HepG2 (cell line): ENCODE data around the gene MICAL3. TPM values are rescaled to one million over a fixed set of nuclear protein-coding genes. Genes with fewer than 3 reads are reported as not detected.

Source experiments
- CBFB ChIP-seq: sonication (generic); formaldehyde crosslinking; IDR thresholded peaks from 2 replicates; pipeline ENCODE4 v1.4.0; 2020; ENCODE audit warnings: missing genetic modification reagents
- CHCHD3 ChIP-seq: sonication (generic); formaldehyde crosslinking; IDR thresholded peaks from 2 replicates; pipeline ENCODE4 v1.8.0; 2022; ENCODE audit warnings: mild to moderate bottlenecking, missing genetic modification reagents, moderate library complexity
- DNMT1 ChIP-seq: sonication (generic); formaldehyde crosslinking; IDR thresholded peaks from 2 replicates; pipeline ENCODE4 v1.5.1; 2020; ENCODE audit warnings: mild to moderate bottlenecking, missing genetic modification reagents
- FOXM1 ChIP-seq: sonication (generic); formaldehyde crosslinking; IDR thresholded peaks from 2 replicates; pipeline ENCODE4 v1.5.0; 2020; ENCODE audit warnings: missing genetic modification reagents
- GPN1 ChIP-seq: sonication (generic); formaldehyde crosslinking; IDR thresholded peaks from 2 replicates; pipeline ENCODE4 v1.5.1; 2020; ENCODE audit warnings: missing genetic modification reagents, borderline replicate concordance
- MIER3 ChIP-seq: IDR thresholded peaks from 2 replicates; pipeline ENCODE4 v1.6.1; 2016; ENCODE audit warnings: missing compliant biosample characterization, borderline replicate concordance
- MLLT10 ChIP-seq: sonication (generic); formaldehyde crosslinking; IDR thresholded peaks from 2 replicates; pipeline ENCODE4 v1.4.0; 2020; ENCODE audit warnings: missing genetic modification reagents
- MXD4 ChIP-seq: IDR thresholded peaks from 2 replicates; pipeline ENCODE4 v1.6.1; 2016; ENCODE audit warnings: mild to moderate bottlenecking, missing biosample characterization, missing genetic modification reagents
- NFRKB ChIP-seq: fragments of 450-650 bp; IDR thresholded peaks from 2 replicates; pipeline ENCODE4 v1.6.1; 2017
- RNF2 ChIP-seq: fragments of 450-650 bp; conservative IDR thresholded peaks from 2 replicates; pipeline ENCODE4 v1.6.1; 2016; ENCODE audit warnings: low read depth
- SMC3 ChIP-seq: IDR thresholded peaks from 2 replicates; pipeline ENCODE4 v1.6.1; 2011; ENCODE audit warnings: low read length, improper control_type of control experiment
- TP53 ChIP-seq: sonication (generic); formaldehyde crosslinking; conservative IDR thresholded peaks from 2 replicates; pipeline ENCODE4 v1.4.0; 2020; ENCODE audit warnings: missing genetic modification reagents
- ZC3H13 ChIP-seq: sonication (generic); formaldehyde crosslinking; IDR thresholded peaks from 2 replicates; pipeline ENCODE4 v1.8.1; 2023; ENCODE audit warnings: mild to moderate bottlenecking, missing genetic modification reagents, moderate library complexity
- ZKSCAN5 ChIP-seq: sonication (generic); formaldehyde crosslinking; IDR thresholded peaks from 2 replicates; pipeline ENCODE4 v1.5.1; 2020; ENCODE audit warnings: mild to moderate bottlenecking, missing genetic modification reagents
- ZNF136 ChIP-seq: sonication (generic); formaldehyde crosslinking; IDR thresholded peaks from 2 replicates; pipeline ENCODE4 v1.8.1; 2022; ENCODE audit warnings: low read depth, mild to moderate bottlenecking, moderate library complexity, missing genetic modification reagents
- ZNF546 ChIP-seq: sonication (generic); formaldehyde crosslinking; conservative IDR thresholded peaks from 2 replicates; pipeline ENCODE4 v1.8.1; 2023; ENCODE audit warnings: mild to moderate bottlenecking, missing genetic modification reagents
- ZNF674 ChIP-seq: sonication (generic); formaldehyde crosslinking; IDR thresholded peaks from 2 replicates; pipeline ENCODE4 v1.5.0; 2020; ENCODE audit warnings: low read depth, mild to moderate bottlenecking, missing genetic modification reagents
- ZNF839 ChIP-seq: sonication (generic); formaldehyde crosslinking; IDR thresholded peaks from 2 replicates; pipeline ENCODE4 v1.4.0; 2020; ENCODE audit warnings: missing genetic modification reagents, mild to moderate bottlenecking, borderline replicate concordance
- ZSCAN31 ChIP-seq: sonication (generic); formaldehyde crosslinking; IDR thresholded peaks from 2 replicates; pipeline ENCODE4 v1.5.0; 2020; ENCODE audit warnings: low read depth, mild to moderate bottlenecking, missing genetic modification reagents
- polyA plus RNA-seq, 8 experiments: library from polyadenylated mRNA; depleted of rRNA in 3 of 8; stranded (reverse) in 7 of 8; unstranded in 1 of 8; fragments of >200 nt; fragmentation: Illumina TruSeq in 4 of 8; extraction: Trizol in 4 of 8; gene quantifications; 2 replicates each; pipeline versions ENCODE4 v1.2.1 to v1.2.3, GENCODE V29; 2011 to 2016; ENCODE audit warnings: low read depth in 4 of 8, missing spikeins in 1 of 8, mixed read lengths in 1 of 8; ENCODE audit not compliant: insufficient read depth in 1 of 8
- total RNA-seq, 5 experiments: library from RNA; depleted of rRNA; stranded (reverse); fragments of >200 nt; fragmentation: Illumina TruSeq; extraction: Trizol; gene quantifications; 2 replicates each; pipeline ENCODE4 v1.2.3, GENCODE V29; 2016; ENCODE audit warnings: low read depth in 1 of 5
- TF ChIP-seq, protein P1 (sequence below): sonication (generic); formaldehyde crosslinking; IDR thresholded peaks from 2 replicates; pipeline ENCODE4 v1.8.1; 2023; ENCODE audit warnings: missing genetic modification reagents, inconsistent platforms, borderline replicate concordance
- TF ChIP-seq, protein P2 (sequence below): IDR thresholded peaks from 2 replicates; pipeline ENCODE4 v1.6.1; 2016; ENCODE audit warnings: missing compliant biosample characterization, missing genetic modification reagents, borderline replicate concordance
- TF ChIP-seq, protein P3 (sequence below): IDR thresholded peaks from 2 replicates; pipeline ENCODE4 v1.6.1; 2016
- TF ChIP-seq, protein P4 (sequence below): sonication (generic); formaldehyde crosslinking; IDR thresholded peaks from 2 replicates; pipeline ENCODE4 v1.8.0; 2022; ENCODE audit warnings: mild to moderate bottlenecking, missing genetic modification reagents, moderate library complexity
- TF ChIP-seq, protein P5 (sequence below): sonication (generic); formaldehyde crosslinking; IDR thresholded peaks from 2 replicates; pipeline ENCODE4 v1.4.0; 2020; ENCODE audit warnings: mild to moderate bottlenecking, missing genetic modification reagents

The MICAL3 gene
- total and polyA plus RNA-seq, 2 of the 13 experiments (the other 11 are each of a cell fraction or from before 2014, with no cell fraction given): 5.3 to 12.5 TPM

DNA sequence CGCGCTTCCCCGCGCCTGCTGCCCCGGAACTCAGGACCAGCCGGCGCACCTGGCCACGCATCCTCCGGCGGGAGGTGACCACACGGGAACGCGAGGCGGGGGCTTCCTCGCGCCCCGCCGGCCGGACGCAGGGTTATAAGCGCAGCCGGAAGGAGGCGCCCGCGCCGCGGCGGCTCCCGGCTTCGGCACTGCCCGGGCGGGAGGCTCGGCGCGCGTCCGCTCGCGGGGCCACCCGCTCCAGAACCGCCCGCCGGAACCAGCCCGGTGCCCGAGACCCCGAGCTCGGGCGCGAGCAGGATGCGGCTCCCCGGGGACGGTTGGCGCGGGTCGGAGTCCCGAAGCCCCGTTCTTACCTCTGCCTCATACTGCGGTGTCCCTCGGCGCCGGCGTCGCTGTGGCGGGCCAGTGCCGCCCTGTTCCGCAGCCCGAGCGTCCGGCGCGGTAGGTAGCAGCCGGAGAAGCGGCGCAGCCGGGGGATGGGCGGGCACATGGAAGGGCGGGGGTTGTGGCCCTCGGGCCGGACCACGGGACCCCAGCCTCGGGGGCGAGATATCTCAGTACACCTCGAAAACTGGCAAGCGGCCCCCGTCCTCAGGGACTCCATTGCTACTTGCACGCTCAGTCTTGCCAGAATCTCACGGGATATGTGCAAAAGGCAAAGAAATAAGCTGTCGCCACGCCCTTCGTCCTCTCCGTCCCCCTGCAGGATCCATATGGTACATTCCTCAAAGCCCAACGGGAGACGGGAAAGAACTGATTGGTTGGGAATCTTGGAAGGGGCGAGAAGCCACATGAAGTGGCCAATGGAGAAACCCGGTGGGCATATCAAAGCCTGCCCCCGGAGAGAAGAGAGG, 23.1 kb downstream of the MICAL3 start (continued):
- TF ChIP-seq, protein P1, sequence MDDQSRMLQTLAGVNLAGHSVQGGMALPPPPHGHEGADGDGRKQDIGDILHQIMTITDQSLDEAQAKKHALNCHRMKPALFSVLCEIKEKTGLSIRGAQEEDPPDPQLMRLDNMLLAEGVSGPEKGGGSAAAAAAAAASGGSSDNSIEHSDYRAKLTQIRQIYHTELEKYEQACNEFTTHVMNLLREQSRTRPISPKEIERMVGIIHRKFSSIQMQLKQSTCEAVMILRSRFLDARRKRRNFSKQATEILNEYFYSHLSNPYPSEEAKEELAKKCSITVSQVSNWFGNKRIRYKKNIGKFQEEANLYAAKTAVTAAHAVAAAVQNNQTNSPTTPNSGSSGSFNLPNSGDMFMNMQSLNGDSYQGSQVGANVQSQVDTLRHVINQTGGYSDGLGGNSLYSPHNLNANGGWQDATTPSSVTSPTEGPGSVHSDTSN (CRISPR knock-in tag): 0 out of 2 replicates have a peak, but pooled peaks have one; percentile 67
- TF ChIP-seq ZNF136 (CRISPR knock-in tag) (no peak), ZNF546 (peak; percentile 56; the same call in 1 of the 2 replicates), ZNF839 (CRISPR knock-in tag) (0 out of 2 replicates have a peak, but pooled peaks have one; percentile 14), CBFB (CRISPR knock-in tag) (no peak), FOXM1 (0 out of 2 replicates have a peak, but pooled peaks have one; percentile 37), NFRKB (no peak), CHCHD3 (CRISPR knock-in tag) (no peak), TP53 (0 out of 2 replicates have a peak, but pooled peaks have one; percentile 27), SMC3 (no peak), GPN1 (CRISPR knock-in tag) (no peak), ZSCAN31 (CRISPR knock-in tag) (no peak; the same call in 1 of the 2 replicates), ZKSCAN5 (CRISPR knock-in tag) (no peak), MIER3 (CRISPR knock-in tag) (no peak), DNMT1 (CRISPR knock-in tag) (no peak), MXD4 (CRISPR knock-in tag) (0 out of 2 replicates have a peak, but pooled peaks have one; percentile 19), RNF2 (0 out of 2 replicates have a peak, but pooled peaks have one; percentile 35), ZC3H13 (CRISPR knock-in tag) (0 out of 2 replicates have a peak, but pooled peaks have one; percentile 31), MLLT10 (CRISPR knock-in tag) (no peak), ZNF674 (CRISPR knock-in tag) (no peak; the same call in 1 of the 2 replicates)
- TF ChIP-seq, protein P2, sequence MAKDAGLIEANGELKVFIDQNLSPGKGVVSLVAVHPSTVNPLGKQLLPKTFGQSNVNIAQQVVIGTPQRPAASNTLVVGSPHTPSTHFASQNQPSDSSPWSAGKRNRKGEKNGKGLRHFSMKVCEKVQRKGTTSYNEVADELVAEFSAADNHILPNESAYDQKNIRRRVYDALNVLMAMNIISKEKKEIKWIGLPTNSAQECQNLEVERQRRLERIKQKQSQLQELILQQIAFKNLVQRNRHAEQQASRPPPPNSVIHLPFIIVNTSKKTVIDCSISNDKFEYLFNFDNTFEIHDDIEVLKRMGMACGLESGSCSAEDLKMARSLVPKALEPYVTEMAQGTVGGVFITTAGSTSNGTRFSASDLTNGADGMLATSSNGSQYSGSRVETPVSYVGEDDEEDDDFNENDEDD: peak; percentile 72; the same call in 1 of the 2 replicates
- TF ChIP-seq, protein P3, sequence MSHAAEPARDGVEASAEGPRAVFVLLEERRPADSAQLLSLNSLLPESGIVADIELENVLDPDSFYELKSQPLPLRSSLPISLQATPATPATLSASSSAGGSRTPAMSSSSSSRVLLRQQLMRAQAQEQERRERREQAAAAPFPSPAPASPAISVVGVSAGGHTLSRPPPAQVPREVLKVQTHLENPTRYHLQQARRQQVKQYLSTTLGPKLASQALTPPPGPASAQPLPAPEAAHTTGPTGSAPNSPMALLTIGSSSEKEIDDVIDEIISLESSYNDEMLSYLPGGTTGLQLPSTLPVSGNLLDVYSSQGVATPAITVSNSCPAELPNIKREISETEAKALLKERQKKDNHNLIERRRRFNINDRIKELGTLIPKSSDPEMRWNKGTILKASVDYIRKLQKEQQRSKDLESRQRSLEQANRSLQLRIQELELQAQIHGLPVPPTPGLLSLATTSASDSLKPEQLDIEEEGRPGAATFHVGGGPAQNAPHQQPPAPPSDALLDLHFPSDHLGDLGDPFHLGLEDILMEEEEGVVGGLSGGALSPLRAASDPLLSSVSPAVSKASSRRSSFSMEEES (CRISPR knock-in tag): no peak
- TF ChIP-seq, protein P4, sequence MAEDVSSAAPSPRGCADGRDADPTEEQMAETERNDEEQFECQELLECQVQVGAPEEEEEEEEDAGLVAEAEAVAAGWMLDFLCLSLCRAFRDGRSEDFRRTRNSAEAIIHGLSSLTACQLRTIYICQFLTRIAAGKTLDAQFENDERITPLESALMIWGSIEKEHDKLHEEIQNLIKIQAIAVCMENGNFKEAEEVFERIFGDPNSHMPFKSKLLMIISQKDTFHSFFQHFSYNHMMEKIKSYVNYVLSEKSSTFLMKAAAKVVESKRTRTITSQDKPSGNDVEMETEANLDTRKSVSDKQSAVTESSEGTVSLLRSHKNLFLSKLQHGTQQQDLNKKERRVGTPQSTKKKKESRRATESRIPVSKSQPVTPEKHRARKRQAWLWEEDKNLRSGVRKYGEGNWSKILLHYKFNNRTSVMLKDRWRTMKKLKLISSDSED (CRISPR knock-in tag): no peak
- TF ChIP-seq, protein P5, sequence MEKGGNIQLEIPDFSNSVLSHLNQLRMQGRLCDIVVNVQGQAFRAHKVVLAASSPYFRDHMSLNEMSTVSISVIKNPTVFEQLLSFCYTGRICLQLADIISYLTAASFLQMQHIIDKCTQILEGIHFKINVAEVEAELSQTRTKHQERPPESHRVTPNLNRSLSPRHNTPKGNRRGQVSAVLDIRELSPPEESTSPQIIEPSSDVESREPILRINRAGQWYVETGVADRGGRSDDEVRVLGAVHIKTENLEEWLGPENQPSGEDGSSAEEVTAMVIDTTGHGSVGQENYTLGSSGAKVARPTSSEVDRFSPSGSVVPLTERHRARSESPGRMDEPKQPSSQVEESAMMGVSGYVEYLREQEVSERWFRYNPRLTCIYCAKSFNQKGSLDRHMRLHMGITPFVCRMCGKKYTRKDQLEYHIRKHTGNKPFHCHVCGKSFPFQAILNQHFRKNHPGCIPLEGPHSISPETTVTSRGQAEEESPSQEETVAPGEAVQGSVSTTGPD (CRISPR knock-in tag): no peak
